Measurements from ENCODE around the gene DEAF1. TPM values are rescaled to one million over a fixed set of nuclear protein-coding genes. Genes with fewer than 3 reads are reported as not detected.
A peak's percentile ranks its signal among the peaks of the same experiment; 100 is the strongest.
"Not testable (repeated sequence)": the region's sequence is repeated elsewhere in the genome, so short reads cannot be mapped to it uniquely, and the experiment has no call there.

Gene DEAF1
- total and polyA plus RNA-seq, 2 experiments from 2014 or later: 35.0 to 38.5 TPM

DNA sequence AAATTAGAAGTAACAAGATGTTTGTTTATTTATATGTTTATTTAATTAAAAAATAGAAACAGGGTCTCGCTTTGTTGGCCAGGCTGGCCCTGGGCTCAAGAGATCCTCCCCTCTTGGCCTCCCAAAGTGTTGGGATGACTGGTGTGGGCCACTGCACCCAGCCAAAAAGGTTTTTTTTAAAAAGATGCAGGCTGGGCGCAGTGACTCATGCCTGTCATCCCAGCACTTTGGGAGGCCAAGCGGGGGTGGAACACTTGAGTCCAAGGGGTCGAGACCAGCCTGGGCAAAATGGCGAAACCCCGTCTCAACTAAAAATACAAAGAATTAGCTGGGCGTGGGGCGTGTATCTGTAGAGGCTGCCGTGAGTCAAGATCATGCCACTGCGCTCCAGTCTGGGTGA lies 44.5 kb downstream of the DEAF1 start:
- in situ Hi-C loops (cut with MboI): no loop called here
- H3F3A ChIP-seq (ENCODE audit: insufficient read depth): peaks cover 6% of the 10 kb centered on the region; the same call in 1 of the 2 replicates
- H3K4me1 ChIP-seq (ENCODE audit: insufficient read depth): no peaks in the 10 kb centered on the region
- TF ChIP-seq EZH2 (IDR thresholded peaks at IDR 0.05; ENCODE audit: insufficient read depth, poor library complexity, severe bottlenecking) (no peak), EZH2phosphoT487 (IDR thresholded peaks at IDR 0.05; ENCODE audit: insufficient read depth, low read depth) (no peak)
- no peaks in the 10 kb centered on the region for H4K20me1 ChIP-seq (ENCODE audit: insufficient read depth)
- no peaks in the 10 kb centered on the region for H3K27me3 ChIP-seq (replicated peaks; ENCODE audit: insufficient read depth)
- no peak overlapping the region for H3K4me2 ChIP-seq (ENCODE audit: unreplicated experiment)
- WGBS, 2 experiments (ENCODE audit: low coverage in 1 of 2, low lambda C conversion rate in 2 of 2, missing lambda C conversion rate in 2 of 2): 93 to 96% methylated on average over 10 of the region's 10 CpGs
- H2AFZ ChIP-seq: no peak overlapping the region
- no peaks in the 10 kb centered on the region for H3K9me3 ChIP-seq (ENCODE audit: low read depth)
- no peak overlapping the region for H3K9ac ChIP-seq
- H3K9me2 ChIP-seq (ENCODE audit: insufficient read depth): no peaks in the 10 kb centered on the region
- DNase-seq: peak; percentile 31
- H3K79me2 ChIP-seq (ENCODE audit: insufficient read depth): no peaks in the 10 kb centered on the region
- H3K36me3 ChIP-seq (ENCODE audit: low read depth): peaks cover 9% of the 10 kb centered on the region; the same call in 1 of the 2 replicates
- H3K27ac ChIP-seq: no peak overlapping the region
- H3K4me3 ChIP-seq: no peak overlapping the region

DNA sequence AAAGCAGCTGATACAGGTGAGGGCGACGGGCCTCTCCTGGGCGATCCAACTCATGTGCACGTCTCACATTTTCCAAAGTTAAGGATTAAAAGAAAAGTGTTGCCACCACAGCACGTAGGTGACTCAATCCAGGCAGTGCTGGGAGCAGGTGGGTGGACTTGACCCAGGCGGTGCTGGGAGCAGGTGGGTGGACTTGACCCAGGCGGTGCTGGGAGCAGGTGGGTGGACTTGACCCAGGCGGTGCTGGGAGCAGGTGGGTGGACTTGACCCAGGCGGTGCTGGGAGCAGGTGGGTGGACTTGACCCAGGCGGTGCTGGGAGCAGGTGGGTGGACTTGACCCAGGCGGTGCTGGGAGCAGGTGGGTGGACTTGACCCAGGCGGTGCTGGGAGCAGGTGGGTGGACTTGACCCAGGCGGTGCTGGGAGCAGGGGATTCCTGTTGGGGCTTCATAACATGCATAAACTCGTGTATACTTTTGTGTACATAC lies 47.3 kb downstream of the DEAF1 start:
- H3K27me3 ChIP-seq (replicated peaks; ENCODE audit: insufficient read depth); H3K9ac ChIP-seq; H3K36me3 ChIP-seq (ENCODE audit: low read depth); H4K20me1 ChIP-seq (ENCODE audit: insufficient read depth); H3F3A ChIP-seq (ENCODE audit: insufficient read depth); H3K4me2 ChIP-seq (ENCODE audit: unreplicated experiment); H2AFZ ChIP-seq; H3K9me3 ChIP-seq (ENCODE audit: low read depth); H3K4me3 ChIP-seq; H3K9me2 ChIP-seq (ENCODE audit: insufficient read depth); in situ Hi-C loops (cut with MboI); H3K79me2 ChIP-seq (ENCODE audit: insufficient read depth); DNase-seq; H3K4me1 ChIP-seq (ENCODE audit: insufficient read depth); H3K27ac ChIP-seq: not testable (repeated sequence)
- WGBS, 2 experiments (ENCODE audit: low coverage in 1 of 2, low lambda C conversion rate in 2 of 2, missing lambda C conversion rate in 2 of 2): 91 to 96% methylated on average over 9 to 10 of the region's 14 CpGs

DNA sequence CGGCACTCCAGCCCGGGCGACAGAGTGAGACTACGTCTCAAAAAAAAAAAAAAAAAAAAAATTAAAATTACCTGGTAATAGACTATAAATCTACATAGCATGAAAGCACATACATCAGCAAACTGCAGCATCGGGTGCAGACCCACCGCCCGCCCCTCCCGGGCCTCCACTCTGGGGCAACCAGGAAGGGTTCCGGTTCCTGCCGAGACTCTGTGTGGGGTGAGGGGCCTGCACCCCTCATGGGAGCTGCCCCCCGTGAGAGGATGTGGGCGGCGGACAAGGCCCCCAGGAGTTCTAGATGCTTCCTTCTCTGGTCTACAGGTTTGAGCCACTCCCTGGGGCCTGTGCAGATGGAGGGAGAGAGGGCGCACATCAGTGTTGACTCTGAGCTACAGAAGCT lies 48.8 kb downstream of the DEAF1 start:
- Histone ChIP-seq H3K79me2 (ENCODE audit: insufficient read depth) (no peaks in the 10 kb centered on the region), H3F3A (ENCODE audit: insufficient read depth) (peaks cover 6% of the 10 kb centered on the region; the same call in 1 of the 2 replicates)
- in situ Hi-C loops (cut with MboI): no loop called here

DNA sequence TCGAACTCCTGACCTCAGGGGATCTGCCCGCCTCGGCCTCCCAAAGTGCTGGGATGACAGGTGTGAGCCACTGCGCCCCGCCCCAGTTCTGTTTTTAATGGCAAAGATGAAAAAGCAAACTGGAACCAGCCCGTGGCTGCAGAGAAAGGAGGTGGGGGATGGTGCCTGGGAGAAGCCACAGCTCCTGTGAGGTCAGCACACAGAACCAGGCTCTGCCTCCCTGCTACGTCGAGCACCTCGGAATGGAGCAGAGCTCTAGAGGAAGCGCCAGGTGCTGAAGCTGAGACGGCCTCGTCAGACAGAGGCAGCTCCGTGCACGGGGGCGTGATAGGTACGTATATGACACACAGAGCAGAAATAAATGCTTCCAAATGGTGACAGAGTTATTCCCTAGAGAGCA lies 49.5 kb downstream of the DEAF1 start:
- Histone ChIP-seq H3K4me1 (ENCODE audit: insufficient read depth) (no peaks in the 10 kb centered on the region), H4K20me1 (ENCODE audit: insufficient read depth) (no peaks in the 10 kb centered on the region), H3K79me2 (ENCODE audit: insufficient read depth) (no peaks in the 10 kb centered on the region), H3K27me3 (replicated peaks; ENCODE audit: insufficient read depth) (no peaks in the 10 kb centered on the region), H3K9me3 (ENCODE audit: low read depth) (no peaks in the 10 kb centered on the region), H3K36me3 (ENCODE audit: low read depth) (peaks cover 9% of the 10 kb centered on the region; the same call in 1 of the 2 replicates), H3K4me3 (no peak overlapping the region), H3K9ac (no peak overlapping the region), H3K27ac (no peak overlapping the region), H3K9me2 (ENCODE audit: insufficient read depth) (no peaks in the 10 kb centered on the region), H3K4me2 (ENCODE audit: unreplicated experiment) (no peak overlapping the region), H3F3A (ENCODE audit: insufficient read depth) (peaks cover 6% of the 10 kb centered on the region; the same call in 1 of the 2 replicates), H2AFZ (no peak overlapping the region)
- DNase-seq: no peak
- in situ Hi-C loops (cut with MboI): no loop called here
- TF ChIP-seq EZH2phosphoT487 (IDR thresholded peaks at IDR 0.05; ENCODE audit: insufficient read depth, low read depth) (no peak), EZH2 (IDR thresholded peaks at IDR 0.05; ENCODE audit: insufficient read depth, poor library complexity, severe bottlenecking) (no peak)
- 87% methylated on average over 16 of the region's 16 CpGs for WGBS, 2 experiments (ENCODE audit: low coverage in 1 of 2, low lambda C conversion rate in 2 of 2, missing lambda C conversion rate in 2 of 2)

More for the DNA sequence above, 48.8 kb downstream of the DEAF1 start:
- H3K9ac ChIP-seq: no peak overlapping the region
- H3K4me3 ChIP-seq: no peak overlapping the region
- H3K27ac ChIP-seq: no peak overlapping the region
- TF ChIP-seq EZH2phosphoT487 (IDR thresholded peaks at IDR 0.05; ENCODE audit: insufficient read depth, low read depth): no peak
- no peak for TF ChIP-seq EZH2 (IDR thresholded peaks at IDR 0.05; ENCODE audit: insufficient read depth, poor library complexity, severe bottlenecking)
- H3K9me3 ChIP-seq (ENCODE audit: low read depth): no peaks in the 10 kb centered on the region
- peaks cover 9% of the 10 kb centered on the region; the same call in 1 of the 2 replicates for H3K36me3 ChIP-seq (ENCODE audit: low read depth)
- H3K4me1 ChIP-seq (ENCODE audit: insufficient read depth): no peaks in the 10 kb centered on the region
- no peak overlapping the region for H3K4me2 ChIP-seq (ENCODE audit: unreplicated experiment)
- H3K9me2 ChIP-seq (ENCODE audit: insufficient read depth): no peaks in the 10 kb centered on the region
- H3K27me3 ChIP-seq (replicated peaks; ENCODE audit: insufficient read depth): no peaks in the 10 kb centered on the region
- WGBS, 2 experiments (ENCODE audit: low coverage in 1 of 2, low lambda C conversion rate in 2 of 2, missing lambda C conversion rate in 2 of 2): 88 to 89% methylated on average over 14 of the region's 14 CpGs
- no peak for DNase-seq
- no peaks in the 10 kb centered on the region for H4K20me1 ChIP-seq (ENCODE audit: insufficient read depth)
- no peak overlapping the region for H2AFZ ChIP-seq

All from GM23248 (cell line).